Keratinocyte (primary cell): Measurements from ENCODE around the gene CAMK2D.

Source experiments
- CTCF ChIP-seq, 3 experiments: IDR thresholded peaks in 1 of 3; conservative IDR thresholded peaks in 1 of 3; optimal IDR thresholded peaks in 1 of 3; 2 replicates in 2 of 3; 3 replicates in 1 of 3; pipeline versions ENCODE3 to v1.5.1; 2011; ENCODE audit warnings: low read length in 3 of 3, mild to moderate bottlenecking in 3 of 3, moderate library complexity in 2 of 3, control low read depth in 1 of 3, inconsistent platforms in 1 of 3; ENCODE audit not compliant: insufficient read depth in 2 of 3; ENCODE audit errors: extremely low read depth in 1 of 3
- EZH2 ChIP-seq: IDR thresholded peaks from one replicate; pipeline ENCODE4 v1.6.1; 2012; ENCODE audit warnings: inconsistent platforms, mild to moderate bottlenecking, low read length, moderate library complexity

GRCh38 chr4:113772319-113772718 is 10.8 kb upstream of the CAMK2D start:
- TF ChIP-seq CTCF (optimal IDR thresholded peaks at IDR 0.05 in 1 of 3, IDR thresholded peaks at IDR 0.05 in 1 of 3, conservative IDR thresholded peaks at IDR 0.05 in 1 of 3; ENCODE audit: extremely low read depth in 1 of 3, insufficient read depth in 2 of 3, low read length in 3 of 3) (no peak), EZH2 (no peak)
